Stimulated activated CD8-positive, alpha-beta memory T cell treated with anti-CD3 and anti-CD28 coated beads, Interleukin-7, amount 100 ng/mL, for 1 hour (primary cell): ENCODE results near the gene ANKMY1.
"Not testable (repeated sequence)": the region's sequence is repeated elsewhere in the genome, so short reads cannot be mapped to it uniquely, and the experiment has no call there.

Source experiments
- DNase-seq, 2 donors: peaks; one replicate each; pipeline ENCODE4 v3.0.0-alpha.2; 2020; ENCODE audit warnings: low read depth in 2 of 2

Gene ANKMY1

GRCh38 chr2:240555541-240556250 lies 2.1 kb downstream of the ANKMY1 start:
- DNase-seq = no peak

- no peak for DNase-seq
These were observed 2.9 kb downstream of the ANKMY1 start for GRCh38 chr2:240554767-240555493.

GRCh38 chr2:240553956-240554480 lies 3.8 kb downstream of the ANKMY1 start:
- DNase-seq = no peak

GRCh38 chr2:240551811-240552210 lies 6.0 kb downstream of the ANKMY1 start:
- DNase-seq = no peak

GRCh38 chr2:240551288-240551687 lies 6.5 kb downstream of the ANKMY1 start:
- no peak for DNase-seq

- no peak for DNase-seq
These were observed 17.9 kb downstream of the ANKMY1 start for GRCh38 chr2:240539906-240540305.

- DNase-seq = not testable (repeated sequence)
These were observed 18.7 kb downstream of the ANKMY1 start for GRCh38 chr2:240539101-240539500.

GRCh38 chr2:240538031-240538780 lies 19.6 kb downstream of the ANKMY1 start:
- DNase-seq = no peak

- DNase-seq = no peak
These were observed 25.6 kb downstream of the ANKMY1 start for GRCh38 chr2:240532031-240532775.

GRCh38 chr2:240531038-240531437 lies 26.8 kb downstream of the ANKMY1 start:
- no peak for DNase-seq

- no peak for DNase-seq
These were observed 27.6 kb downstream of the ANKMY1 start for GRCh38 chr2:240530181-240530580.

- no peak for DNase-seq
These were observed 28.3 kb downstream of the ANKMY1 start for GRCh38 chr2:240529344-240529999.

- DNase-seq = no peak
These were observed 29.3 kb downstream of the ANKMY1 start for GRCh38 chr2:240528406-240529040.

GRCh38 chr2:240527153-240527750 lies 30.5 kb downstream of the ANKMY1 start:
- DNase-seq = no peak

GRCh38 chr2:240526521-240526920 lies 31.3 kb downstream of the ANKMY1 start:
- DNase-seq = no peak

GRCh38 chr2:240525802-240526201 lies 32.0 kb downstream of the ANKMY1 start:
- DNase-seq = no peak

GRCh38 chr2:240524963-240525718 lies 32.6 kb downstream of the ANKMY1 start:
- DNase-seq = no peak

GRCh38 chr2:240523451-240524281 lies 34.1 kb downstream of the ANKMY1 start:
- DNase-seq = no peak

- DNase-seq = no peak
These were observed 35.4 kb downstream of the ANKMY1 start for GRCh38 chr2:240522406-240522805.
